ENCODE data around the gene TULP1. TPM values are rescaled to one million over a fixed set of nuclear protein-coding genes. Genes with fewer than 3 reads are reported as not detected.

Gene TULP1
- total RNA-seq, 2 donors from 2014 or later: 0.27 TPM; not detected in 1

- no peak for TF ChIP-seq CTCF (IDR thresholded peaks at IDR 0.05)
- peak; percentile 16 for TF ChIP-seq POLR2A (IDR thresholded peaks at IDR 0.05)
- peak; percentile 46 for TF ChIP-seq POLR2AphosphoS5 (IDR thresholded peaks at IDR 0.05)
- WGBS: 11% methylated on average over 25 of the region's 28 CpGs
- Histone ChIP-seq H3K27me3 (replicated peaks; ENCODE audit: insufficient read depth) (no peaks in the 10 kb centered on the region), H3K4me3 (peak overlapping the region in 1 of 2 donors; percentile 4), H3K4me1 (replicated peaks) (peaks cover 65% of the 10 kb centered on the region), H3K27ac (peak overlapping the region; percentile 95 to 98), H3K36me3 (no peaks in the 10 kb centered on the region), H3K9me3 (no peaks in the 10 kb centered on the region)
- intact Hi-C loops (cut with DNase I): no loop called here
- DNase-seq (ENCODE audit: low spot score): peak; percentile 75
Measured at GRCh38 chr6:35489995-35490791, 22.5 kb downstream of the TULP1 start.

- TF ChIP-seq CTCF (IDR thresholded peaks at IDR 0.05): no peak
- no peak for TF ChIP-seq POLR2A (IDR thresholded peaks at IDR 0.05)
- TF ChIP-seq POLR2AphosphoS5 (IDR thresholded peaks at IDR 0.05): no peak
- intact Hi-C loops (cut with DNase I): no loop called here
- no peaks in the 10 kb centered on the region for H3K27me3 ChIP-seq (replicated peaks; ENCODE audit: insufficient read depth)
- no peaks in the 10 kb centered on the region for H3K36me3 ChIP-seq
- peak overlapping the region; percentile 95 to 98 for H3K27ac ChIP-seq
- 56% methylated on average over 1 of the region's 1 CpG for WGBS
- no peak for DNase-seq (ENCODE audit: low spot score)
- H3K9me3 ChIP-seq: no peaks in the 10 kb centered on the region
- no peak overlapping the region for H3K4me3 ChIP-seq
- H3K4me1 ChIP-seq (replicated peaks): peaks cover 60% of the 10 kb centered on the region
Measured at GRCh38 chr6:35489066-35489465, 23.6 kb downstream of the TULP1 start.

GRCh38 chr6:35488517-35488862, 24.2 kb downstream of the TULP1 start:
- no peak for TF ChIP-seq POLR2AphosphoS5 (IDR thresholded peaks at IDR 0.05)
- TF ChIP-seq POLR2A (IDR thresholded peaks at IDR 0.05): no peak
- no peak for TF ChIP-seq CTCF (IDR thresholded peaks at IDR 0.05)
- H3K27ac ChIP-seq: peak overlapping the region; percentile 95 to 98
- H3K4me1 ChIP-seq (replicated peaks): peaks cover 56% of the 10 kb centered on the region
- intact Hi-C loops (cut with DNase I): no loop called here
- no peak for DNase-seq (ENCODE audit: low spot score)
- H3K9me3 ChIP-seq: no peaks in the 10 kb centered on the region
- H3K36me3 ChIP-seq: no peaks in the 10 kb centered on the region
- H3K4me3 ChIP-seq: no peak overlapping the region
- 52% methylated on average over 9 of the region's 9 CpGs for WGBS
- no peaks in the 10 kb centered on the region for H3K27me3 ChIP-seq (replicated peaks; ENCODE audit: insufficient read depth)

GRCh38 chr6:35487658-35488516, 24.8 kb downstream of the TULP1 start:
- Histone ChIP-seq H3K27me3 (replicated peaks; ENCODE audit: insufficient read depth) (no peaks in the 10 kb centered on the region), H3K9me3 (no peaks in the 10 kb centered on the region), H3K4me1 (replicated peaks) (peaks cover 54% of the 10 kb centered on the region), H3K27ac (peak overlapping the region; percentile 95 to 98), H3K36me3 (no peaks in the 10 kb centered on the region), H3K4me3 (no peak overlapping the region)
- WGBS: 16% methylated on average over 9 of the region's 9 CpGs
- TF ChIP-seq POLR2AphosphoS5 (IDR thresholded peaks at IDR 0.05) (peak; percentile 67), POLR2A (IDR thresholded peaks at IDR 0.05) (peak; percentile 43), CTCF (IDR thresholded peaks at IDR 0.05) (no peak)
- peak; percentile 86 for DNase-seq (ENCODE audit: low spot score)
- intact Hi-C loops (cut with DNase I): no loop called here
